NCI-H1048 (cell line): ENCODE data around the gene BST2.

Source experiments
- DNase-seq: peaks from one replicate; lab custom pipeline; 2025; lab: John Stamatoyannopoulos, UW

BST2 gene, protein sequence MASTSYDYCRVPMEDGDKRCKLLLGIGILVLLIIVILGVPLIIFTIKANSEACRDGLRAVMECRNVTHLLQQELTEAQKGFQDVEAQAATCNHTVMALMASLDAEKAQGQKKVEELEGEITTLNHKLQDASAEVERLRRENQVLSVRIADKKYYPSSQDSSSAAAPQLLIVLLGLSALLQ

DNA sequence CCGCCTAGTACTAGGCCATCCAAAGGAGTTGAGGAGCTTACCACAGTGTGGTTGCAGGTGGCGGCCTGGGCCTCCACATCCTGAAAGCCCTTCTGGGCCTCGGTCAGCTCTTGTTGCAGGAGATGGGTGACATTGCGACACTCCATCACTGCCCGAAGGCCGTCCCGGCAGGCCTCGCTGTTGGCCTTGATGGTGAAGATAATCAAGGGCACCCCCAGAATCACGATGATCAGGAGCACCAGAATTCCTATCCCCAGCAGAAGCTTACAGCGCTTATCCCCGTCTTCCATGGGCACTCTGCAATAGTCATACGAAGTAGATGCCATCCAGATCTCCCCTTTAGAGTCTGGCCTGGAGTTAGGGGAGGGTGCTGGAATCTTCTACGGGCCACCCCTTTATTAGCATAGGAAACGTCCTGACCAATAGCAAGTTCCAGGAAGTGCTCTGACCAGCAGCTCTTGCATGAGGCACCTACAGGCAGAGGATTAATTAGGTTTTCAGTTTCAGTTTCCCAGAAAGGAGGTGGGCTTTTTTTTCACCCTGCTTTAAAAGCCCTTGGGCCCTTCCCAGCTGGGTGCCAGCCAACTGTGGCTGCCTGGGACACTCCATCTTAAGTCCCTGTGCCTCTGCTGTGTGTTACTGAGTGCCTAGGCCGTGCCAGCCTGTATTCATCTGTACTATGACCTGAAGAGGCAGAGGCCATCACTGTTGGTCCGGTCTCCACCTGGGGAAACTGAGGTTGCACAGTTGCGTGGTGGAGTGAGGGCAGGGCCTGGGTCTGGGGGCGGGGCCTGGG lies at the start of gene BST2:
Gene BST2, minus strand, starts transcription at position 381 of the 796 bp plus-strand sequence. Its CDS starts 55 bp downstream, at position 326.
- DNase-seq: no peak

DNA sequence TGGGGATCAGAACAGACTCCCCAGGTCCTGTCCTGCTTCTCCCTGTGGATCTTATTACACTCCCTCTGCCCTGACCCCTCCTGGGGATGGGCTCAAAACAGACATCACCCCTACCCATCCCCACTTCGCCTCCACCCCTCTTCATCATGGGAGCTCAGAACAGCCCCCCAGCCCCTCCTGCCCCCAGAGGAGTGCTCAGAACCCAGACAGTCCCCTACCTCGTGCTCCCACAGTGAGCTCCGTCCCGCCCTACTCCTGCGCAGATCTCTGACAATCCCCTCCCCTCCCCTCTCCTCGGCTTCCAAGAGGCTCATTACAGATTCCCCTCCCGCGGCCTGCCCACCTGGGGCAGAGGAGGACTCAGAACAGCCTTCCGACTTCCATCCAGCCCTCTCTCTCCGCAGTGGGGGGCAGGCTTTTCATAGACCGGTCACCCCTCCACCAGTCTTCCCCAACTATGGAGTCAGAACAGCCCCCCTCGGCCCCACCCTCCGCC lies 49.2 kb upstream of the BST2 start:
- no peak for DNase-seq

DNA sequence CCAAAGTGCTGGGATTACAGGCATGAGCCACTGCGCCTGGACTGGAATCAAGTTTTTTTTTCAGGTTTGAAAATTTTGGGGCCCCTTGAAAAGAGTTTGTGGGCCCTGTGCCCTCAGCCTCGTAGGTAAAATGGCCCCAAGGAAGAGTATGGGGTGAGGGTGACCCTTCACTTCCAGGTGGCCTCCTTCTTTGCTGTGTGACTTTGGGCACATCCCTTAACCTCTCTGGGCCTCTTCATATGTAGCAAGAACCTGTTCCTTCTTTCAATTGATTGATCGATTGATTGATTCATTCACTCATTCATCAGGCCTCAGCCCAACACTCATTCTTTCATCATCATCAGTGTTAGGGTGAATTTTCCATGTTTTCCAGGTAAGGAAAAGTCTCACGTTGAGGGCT lies 46.4 kb upstream of the BST2 start:
- no peak for DNase-seq

DNA sequence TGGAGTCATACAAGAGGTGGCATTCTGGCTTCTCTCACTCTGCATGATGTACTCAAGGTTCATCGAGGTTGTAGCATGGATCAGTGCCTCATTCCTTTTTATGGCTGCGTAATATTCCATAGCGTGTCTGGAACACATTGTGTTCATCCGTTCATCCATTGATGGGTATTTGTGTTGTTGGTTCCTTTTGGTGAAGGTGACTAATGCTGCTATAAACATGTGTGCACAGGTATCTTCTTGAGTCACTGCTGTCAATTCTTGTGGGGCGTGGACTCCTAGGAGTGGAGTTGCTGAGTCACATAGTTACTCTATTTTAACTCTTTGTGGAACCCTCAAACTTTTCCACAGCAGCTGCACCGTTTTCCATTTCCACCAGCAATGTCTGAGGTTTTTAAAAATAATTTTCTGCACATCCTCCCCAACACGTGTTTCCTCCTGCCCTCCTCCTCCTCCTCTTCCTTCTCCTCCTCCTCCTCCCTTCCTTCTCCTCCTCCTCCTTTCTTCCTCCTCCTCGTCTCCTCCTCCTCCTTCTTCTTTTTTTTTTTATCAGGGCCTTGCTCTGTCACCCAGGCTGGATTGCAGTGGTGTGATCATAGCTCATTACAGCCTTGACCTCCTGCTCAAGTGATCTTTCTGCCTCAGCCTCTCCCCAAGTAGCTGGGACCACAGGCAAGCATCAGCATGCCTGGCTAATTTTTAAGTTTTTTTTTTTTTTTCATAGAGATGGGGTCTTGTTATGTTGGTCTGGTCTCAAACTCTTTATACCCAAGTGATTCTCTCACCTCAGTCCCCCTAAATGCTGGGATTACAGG lies 45.0 kb upstream of the BST2 start:
- no peak for DNase-seq

DNA sequence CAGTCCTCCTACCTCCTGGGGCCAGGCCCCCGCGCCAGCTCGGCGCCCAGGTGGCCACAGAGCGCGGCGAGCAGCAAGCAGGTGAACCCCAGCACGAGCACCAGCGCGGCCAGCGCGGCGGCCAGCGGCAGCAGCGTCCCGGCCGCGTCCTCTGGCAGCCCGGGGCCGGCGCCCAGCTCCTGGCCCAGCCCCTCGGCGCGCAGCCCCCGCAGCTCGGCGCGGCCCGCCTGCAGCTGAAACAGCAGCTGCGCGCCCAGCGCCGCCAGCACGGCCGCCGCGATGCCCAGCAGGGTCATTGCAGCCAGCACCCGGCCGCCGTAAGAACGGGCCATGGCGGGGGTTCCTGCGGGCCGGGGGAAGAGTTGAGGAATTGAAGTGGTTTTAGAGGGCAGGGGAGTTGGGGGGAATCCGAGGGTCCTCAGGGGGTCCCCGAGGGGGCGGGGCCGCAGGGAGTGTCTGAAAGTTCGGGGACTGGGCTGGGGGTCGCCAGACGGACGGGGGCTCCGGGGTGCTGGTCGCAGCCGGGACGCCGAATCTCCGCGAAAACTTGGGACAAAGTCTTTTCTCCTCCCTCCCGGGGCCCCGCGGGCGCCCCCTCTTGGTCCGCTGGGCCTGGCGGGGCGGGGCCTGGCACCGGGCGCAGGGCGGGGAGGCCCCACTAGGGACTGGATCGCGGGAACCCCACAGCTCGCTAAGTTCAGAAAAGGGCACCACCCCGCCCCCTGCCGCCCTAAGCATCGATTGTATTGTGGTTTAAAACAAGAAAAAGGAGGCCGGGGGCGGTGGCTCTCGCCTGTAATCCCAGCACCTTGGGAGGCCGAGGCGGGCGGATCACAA lies 42.9 kb upstream of the BST2 start, which contains the start of gene TMEM221:
Gene TMEM221, minus strand, starts transcription at position 538 of the 837 bp plus-strand sequence. Its CDS starts 206 bp downstream, at position 332.
- DNase-seq: no peak

DNA sequence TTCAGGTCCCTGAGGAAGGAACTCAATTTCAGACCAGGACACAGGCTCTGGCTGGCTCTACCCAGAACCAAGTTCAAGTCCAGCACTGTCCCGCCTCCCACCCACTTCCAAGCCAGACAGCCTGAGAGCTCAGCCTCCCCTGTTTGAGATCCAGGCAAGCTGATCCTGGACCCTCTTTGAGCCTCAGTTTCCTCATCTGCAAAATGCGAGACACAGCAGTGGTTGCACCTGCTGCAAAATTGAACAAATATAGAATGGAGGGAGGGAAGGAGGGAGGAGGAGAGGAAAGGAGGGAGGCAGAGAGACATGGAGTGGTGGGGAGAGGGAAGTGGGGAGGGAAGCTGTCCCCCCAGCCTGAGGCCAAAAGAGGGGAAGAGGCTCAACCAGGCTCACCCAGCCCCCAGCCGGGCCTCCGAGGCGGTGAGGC lies 42.3 kb upstream of the BST2 start:
- DNase-seq: no peak

DNA sequence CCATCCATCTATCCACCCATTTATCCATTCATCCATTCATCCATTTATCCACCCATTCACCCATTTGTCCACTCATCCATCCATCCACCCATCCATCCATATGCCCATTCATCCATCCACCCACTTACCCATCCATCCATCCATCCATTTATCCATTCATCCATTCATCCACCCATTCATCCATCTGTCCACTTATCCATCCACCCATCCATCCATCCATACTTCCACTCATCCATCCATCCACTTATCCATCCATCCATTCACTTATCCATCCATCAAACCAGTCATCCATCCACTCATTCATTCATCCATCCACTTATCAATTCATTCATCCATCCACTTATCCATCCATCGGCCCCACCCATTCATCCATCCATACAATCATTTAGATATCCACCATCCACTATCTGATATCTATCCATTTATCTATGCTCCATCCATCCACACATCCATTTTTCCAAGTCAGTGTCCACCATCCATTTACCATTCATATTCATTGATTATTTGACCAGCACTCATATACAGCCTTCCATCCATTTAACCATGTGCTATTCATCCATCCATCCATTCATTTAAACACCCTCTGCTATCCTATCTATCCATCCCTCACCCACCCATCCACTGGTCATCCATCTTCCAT lies 40.2 kb upstream of the BST2 start:
- no peak for DNase-seq

DNA sequence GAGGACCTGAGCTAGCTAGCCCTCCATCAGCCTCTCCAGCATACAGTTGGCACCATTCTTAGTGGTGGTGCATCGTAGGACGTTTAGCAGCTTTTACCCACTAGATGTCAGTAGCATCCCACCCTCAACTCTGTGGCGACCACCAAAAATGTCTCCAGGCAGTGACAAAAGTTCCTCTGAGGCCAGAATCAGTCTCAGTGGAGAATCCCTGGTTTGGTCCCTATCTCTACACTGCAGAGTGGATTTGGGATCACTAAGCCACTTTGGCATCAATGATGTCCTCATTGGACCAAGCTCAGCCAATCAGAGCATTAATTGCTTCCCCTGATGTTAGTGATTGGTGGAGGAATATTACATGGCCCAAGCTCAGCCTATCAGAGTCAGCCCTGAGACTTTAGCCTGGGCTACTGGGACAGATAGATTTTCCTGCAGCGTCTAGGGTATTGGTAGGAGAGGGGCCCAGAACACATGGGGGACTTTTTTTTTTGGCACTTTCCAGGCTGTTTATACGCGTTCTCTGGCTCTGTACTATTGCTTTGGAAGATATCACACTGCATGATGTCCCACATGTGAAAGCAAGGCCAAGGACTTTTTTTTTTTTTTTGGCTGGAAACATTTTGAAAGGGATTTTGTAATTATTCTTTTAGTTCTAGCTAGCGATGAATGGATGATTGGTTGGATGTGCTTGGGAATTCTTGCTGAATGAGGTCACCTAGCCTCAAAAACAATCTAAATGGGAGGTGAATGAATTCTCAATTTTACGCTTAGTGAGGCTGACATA lies 36.0 kb upstream of the BST2 start:
- DNase-seq: no peak

DNA sequence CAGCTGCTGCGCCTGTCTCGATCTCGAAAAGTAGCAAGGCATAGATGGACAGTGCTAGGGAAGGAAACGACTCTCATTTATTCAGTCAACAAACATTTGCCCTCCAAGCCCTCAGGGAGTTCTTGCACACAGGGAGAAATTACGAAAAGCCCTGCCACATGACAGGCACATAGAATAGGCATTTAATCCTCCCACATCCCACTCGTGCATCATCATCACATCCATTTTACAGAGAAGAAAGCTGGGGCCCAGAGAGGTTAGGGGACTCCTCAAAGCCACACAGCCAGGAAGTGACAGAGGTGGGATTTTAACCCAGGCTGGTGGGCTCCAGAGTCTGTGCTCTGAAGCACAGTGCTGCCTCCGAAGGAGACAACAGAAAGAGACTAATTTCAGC lies 31.4 kb upstream of the BST2 start:
- DNase-seq: no peak

DNA sequence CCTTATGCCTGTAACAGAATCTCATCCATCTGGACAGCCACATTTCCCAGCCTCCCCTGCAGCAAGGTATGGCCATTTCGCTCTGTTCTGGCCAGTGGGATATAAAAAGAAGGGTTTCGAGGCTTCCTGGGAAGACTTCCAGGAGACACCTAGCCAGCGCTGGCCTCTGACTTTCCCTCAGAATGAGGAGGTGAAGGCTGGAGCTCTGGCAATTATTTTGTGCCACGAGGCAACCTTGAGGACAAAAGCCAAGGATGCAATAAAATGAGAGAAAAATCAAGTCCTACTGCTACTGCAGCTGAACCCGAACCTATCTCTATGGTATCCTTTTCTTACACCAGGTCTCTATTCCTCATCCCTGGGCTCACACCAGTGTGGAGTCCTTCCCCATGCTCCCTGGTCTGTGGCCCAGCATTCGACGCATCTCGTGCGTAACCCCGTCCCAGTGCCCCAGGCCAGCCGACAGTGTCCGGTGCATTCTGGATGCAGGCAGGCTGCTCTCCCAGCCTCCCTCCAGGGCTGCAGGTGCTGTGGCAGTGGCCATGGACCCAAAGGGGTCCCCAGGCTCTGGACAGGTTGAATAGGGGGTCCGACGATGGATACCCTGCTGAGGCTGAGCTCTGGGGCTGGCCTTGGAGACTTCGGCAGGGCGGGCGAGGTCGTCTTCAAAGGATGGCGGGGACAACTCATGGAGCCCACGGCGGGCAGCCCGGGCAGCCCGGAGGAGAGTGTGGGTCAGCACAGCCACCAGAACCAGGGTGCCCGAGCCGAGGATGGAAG lies 30.9 kb upstream of the BST2 start:
- no peak for DNase-seq

DNA sequence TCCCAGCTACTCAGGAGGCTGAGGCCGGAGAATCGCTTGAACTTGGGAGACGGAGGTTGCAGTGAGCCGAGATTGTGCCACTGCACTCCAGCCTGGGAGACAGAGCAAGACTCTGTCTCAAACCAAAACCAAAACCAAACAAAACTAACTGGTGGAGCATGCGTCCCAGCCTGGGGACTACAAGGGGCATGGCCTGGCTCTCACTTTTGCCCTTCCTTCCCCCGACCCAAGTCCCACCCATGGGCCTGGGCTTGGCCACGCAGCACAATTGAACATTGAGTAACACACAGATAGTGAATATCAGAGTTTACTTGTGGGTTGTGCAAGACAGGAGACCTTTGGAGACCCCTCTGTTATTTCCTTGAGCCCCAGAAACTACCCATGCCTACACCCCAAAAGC lies 29.8 kb upstream of the BST2 start:
- no peak for DNase-seq

DNA sequence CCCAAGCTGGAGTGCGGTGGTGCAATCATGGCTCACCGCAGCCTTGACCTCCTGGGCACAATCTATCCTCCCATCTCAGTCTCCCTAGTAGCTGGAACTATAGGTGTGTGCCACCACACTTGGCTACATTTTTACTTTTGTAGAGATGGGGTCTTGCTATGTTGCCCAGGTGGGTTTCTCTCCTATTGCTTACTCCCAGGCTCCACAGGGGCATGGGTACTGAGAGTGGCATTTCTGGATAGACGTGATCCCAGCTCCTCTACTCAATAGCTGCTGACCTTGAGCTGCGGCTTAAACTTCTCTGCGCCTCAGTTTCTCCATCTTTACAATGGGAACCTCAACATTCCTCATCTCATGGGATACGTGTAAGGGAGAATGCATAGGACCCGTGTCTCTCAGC lies 26.0 kb upstream of the BST2 start:
- no peak for DNase-seq

DNA sequence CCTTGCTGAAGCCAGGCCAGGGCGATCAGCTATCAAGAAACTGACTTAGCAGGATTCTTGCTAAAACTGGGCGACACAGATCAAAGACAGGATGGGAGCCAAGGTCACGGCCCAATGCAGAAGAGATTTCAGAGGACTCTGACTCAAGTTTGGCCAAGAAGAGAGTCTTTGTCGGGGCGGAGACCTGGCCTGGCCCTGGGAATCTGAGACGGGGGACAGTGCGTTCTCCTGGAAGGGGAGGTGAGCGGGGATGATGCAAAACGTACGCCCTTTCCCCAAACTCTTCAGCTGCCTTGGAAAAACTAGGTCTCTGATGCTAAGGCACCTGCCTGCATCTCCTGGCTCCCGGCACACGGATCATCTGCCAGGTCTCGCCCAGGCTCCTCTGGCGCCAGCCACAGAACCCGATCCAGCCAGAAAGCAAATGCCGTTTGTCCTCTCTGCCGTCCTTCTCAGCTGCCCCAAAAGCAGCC lies 24.2 kb upstream of the BST2 start:
- DNase-seq: no peak

DNA sequence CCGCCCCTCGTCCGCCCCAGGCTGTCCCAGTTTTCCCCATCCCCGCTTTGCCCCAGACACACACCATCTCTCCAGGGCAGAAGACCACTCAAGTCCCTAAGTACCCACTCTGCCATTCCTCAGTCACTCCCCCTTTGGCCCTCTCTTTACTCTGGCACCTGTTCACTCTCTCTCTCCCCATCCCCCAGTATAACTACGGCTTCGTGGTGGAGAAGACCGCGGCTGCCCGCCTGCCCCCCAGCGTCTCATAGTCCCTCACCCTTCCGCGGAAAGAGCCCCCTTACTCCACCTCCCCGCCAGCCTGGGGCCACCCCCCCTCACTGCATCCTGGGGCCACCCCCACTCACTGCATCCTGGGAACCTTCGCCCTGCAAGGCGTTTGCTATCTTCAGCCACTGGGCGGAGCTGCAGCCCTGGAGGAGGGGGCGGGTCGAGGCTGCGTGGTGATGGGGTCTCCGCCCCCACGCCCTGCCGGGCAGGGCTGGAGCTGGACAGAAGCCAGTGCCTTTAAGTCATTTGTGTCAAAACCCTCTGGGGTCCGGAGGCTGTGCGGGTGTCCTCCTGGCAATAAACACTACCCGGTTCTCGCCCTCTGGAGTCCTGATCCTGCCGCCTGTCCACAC lies 19.4 kb upstream of the BST2 start:
- no peak for DNase-seq

DNA sequence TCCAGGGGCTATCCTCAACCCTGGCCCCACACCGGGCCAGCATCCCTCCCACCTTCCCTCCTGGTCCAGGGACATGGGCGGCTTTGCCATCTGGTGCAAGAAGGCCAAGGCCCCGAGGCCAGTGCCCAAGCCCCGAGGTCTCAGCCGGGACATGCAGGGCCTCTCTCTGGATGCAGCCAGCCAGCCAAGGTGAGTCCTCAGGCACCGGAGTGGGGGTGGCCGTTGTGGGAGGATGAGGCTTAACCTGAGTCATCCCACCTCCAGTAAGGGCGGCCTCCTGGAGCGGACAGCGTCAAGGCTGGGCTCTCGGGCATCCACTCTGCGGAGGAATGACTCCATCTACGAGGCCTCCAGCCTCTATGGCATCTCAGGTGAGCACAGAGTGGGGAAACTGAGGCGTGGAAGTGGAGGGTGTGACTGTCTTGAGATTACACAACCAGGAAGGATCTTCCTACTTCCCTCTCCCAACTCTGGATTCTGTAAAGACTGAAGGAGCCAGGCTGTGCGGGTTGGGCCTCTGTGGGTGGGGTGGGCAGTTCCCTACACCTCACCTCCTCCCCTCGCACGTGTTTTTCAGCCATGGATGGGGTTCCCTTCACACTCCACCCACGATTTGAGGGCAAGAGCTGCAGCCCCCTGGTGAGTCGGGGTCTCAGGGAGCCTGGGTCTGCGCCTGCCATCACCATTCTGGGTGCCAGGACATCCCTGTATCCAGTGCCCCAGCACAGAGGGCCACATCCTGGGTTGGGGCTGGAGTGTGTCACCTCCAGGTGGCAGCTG lies 18.2 kb upstream of the BST2 start:
- no peak for DNase-seq

DNA sequence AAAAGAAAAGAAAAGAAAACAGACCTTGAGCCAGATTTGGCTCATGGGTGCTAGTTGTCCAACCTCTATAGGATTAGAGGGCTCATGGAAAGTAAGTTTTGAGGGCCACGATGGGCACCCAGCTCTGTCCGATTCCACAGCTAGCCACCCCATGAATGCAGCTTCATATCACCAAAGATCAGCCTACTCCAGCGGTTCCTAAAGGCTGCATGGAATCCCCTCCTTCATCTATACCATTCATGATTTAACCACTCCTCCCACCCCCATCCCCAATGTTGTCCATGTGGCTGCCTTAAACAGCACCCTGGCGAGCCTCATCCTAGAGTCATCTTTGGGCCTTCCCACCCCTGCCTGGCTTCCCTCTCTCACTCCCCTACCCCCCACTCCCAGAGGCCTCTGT lies 16.5 kb upstream of the BST2 start:
- DNase-seq: no peak

DNA sequence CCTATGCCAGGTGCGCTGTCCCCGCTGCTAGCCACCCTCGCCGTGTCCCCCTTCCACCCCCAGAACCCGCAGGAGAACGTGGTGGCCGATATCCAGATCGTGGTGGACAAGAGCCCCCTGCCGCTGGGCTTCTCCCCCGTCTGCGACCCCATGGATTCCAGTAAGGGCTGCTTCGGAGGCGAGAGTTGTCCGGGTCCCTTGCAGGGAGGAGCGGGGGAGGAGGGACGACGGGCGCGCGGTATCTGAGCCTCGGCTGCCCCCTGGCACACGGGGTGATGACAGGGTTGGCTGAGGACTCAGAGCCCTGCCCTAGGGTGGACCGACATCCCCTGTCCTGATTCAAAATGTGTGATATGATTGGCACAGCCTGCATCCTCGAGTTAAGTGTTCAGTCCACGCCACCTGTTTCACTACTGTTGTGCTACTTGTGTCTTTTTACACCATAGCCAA lies 15.1 kb upstream of the BST2 start:
- no peak for DNase-seq
